HEK293T (cell line): ENCODE results near the gene MRPL57.

Source experiments
- ARNT ChIP-seq: fragments of 450-650 bp; IDR thresholded peaks from 2 replicates; pipeline ENCODE4 v1.6.1; 2017; ENCODE audit warnings: mild to moderate bottlenecking
- ELF4 ChIP-seq: fragments of 450-650 bp; IDR thresholded peaks from 2 replicates; pipeline ENCODE4 v1.6.1; 2017; ENCODE audit warnings: antibody characterized with exemption
- FOXM1 ChIP-seq: fragments of 450-650 bp; IDR thresholded peaks from 2 replicates; pipeline ENCODE4 v1.6.1; 2017; ENCODE audit warnings: mild to moderate bottlenecking, borderline replicate concordance
- LEF1 ChIP-seq: fragments of 450-650 bp; IDR thresholded peaks from 2 replicates; pipeline ENCODE4 v1.6.1; 2017; ENCODE audit warnings: mild to moderate bottlenecking, borderline replicate concordance
- NFRKB ChIP-seq: fragments of 450-650 bp; IDR thresholded peaks from 2 replicates; pipeline ENCODE4 v1.6.1; 2016; ENCODE audit warnings: mild to moderate bottlenecking, moderate library complexity
- PKNOX1 ChIP-seq: fragments of 450-650 bp; IDR thresholded peaks from 2 replicates; pipeline ENCODE4 v1.6.1; 2016
- SUZ12 ChIP-seq: fragments of 450-650 bp; IDR thresholded peaks from 2 replicates; pipeline ENCODE4 v1.6.1; 2016; ENCODE audit warnings: mild to moderate bottlenecking

GRCh38 chr13:21176215-21176981 is at the start of gene MRPL57, which contains the start of gene SKA3:
- TF ChIP-seq ARNT (no peak), FOXM1 (peak; percentile 77; the same call in 1 of the 2 replicates), LEF1 (no peak), NFRKB (no peak), SUZ12 (no peak), PKNOX1 (no peak), ELF4 (peak; percentile 62)
